Activated T-helper 1 cell treated with anti-CD3 and anti-CD28 coated beads, Interleukin-12 subunit alpha, Interleukin-12 subunit beta, Interleukin-2, Interleukin-4 antibody, amounts not matched to agents 30 ng/mL and 10 ng/mL and 1 ng/mL, durations not matched to agents 14 hours and 24 hours and 36 hours (primary cell): Measurements from ENCODE around the gene NCKAP1. TPM values are rescaled to one million over a fixed set of nuclear protein-coding genes. Genes with fewer than 3 reads are reported as not detected.
"Not testable (repeated sequence)": the region's sequence is repeated elsewhere in the genome, so short reads cannot be mapped to it uniquely, and the experiment has no call there.

Experiments used
- DNase-seq: peaks from one replicate; pipeline ENCODE4 v3.0.0; 2021; ENCODE audit warnings: low spot score
- H3K27ac Mint-ChIP-seq: one replicate; pipeline ENCODE4 v1.8.0; 2021; ENCODE audit warnings: mild to moderate bottlenecking, mixed read lengths
- H3K27me3 Mint-ChIP-seq: one replicate; pipeline ENCODE4 v1.8.0; 2022; ENCODE audit warnings: mild to moderate bottlenecking, moderate library complexity, mixed read lengths; ENCODE audit not compliant: insufficient read depth
- H3K36me3 Mint-ChIP-seq: one replicate; pipeline ENCODE4 v1.8.0; 2021; ENCODE audit warnings: low read depth, mixed read lengths
- H3K4me1 Mint-ChIP-seq: one replicate; pipeline ENCODE4 v1.8.0; 2021; ENCODE audit warnings: low read depth, mixed read lengths
- H3K4me3 Mint-ChIP-seq: one replicate; pipeline ENCODE4 v1.8.0; 2021; ENCODE audit warnings: mild to moderate bottlenecking, moderate library complexity, mixed read lengths
- H3K9me3 Mint-ChIP-seq: one replicate; pipeline ENCODE4 v1.8.0; 2021; ENCODE audit warnings: mixed read lengths
- intact Hi-C: fragments of 100-400 bp; cut with micrococcal nuclease; formaldehyde crosslinking; loops from one replicate; pipeline ENCODE4 v1.15.1; 2024
- total RNA-seq: library from RNA; stranded (reverse); gene quantifications from 2 replicates; pipeline ENCODE4 v1.2.3, GENCODE V29; 2022

NCKAP1 gene
- total RNA-seq, 1 donor from 2014 or later = 14.4 TPM

GRCh38 chr2:183033951-183034350 lies 4.3 kb downstream of the NCKAP1 start:
- intact Hi-C loops = no loop called here
- H3K36me3 Mint-ChIP-seq = peaks cover 4% of the 10 kb centered on the region
- H3K4me1 Mint-ChIP-seq = peaks cover 26% of the 10 kb centered on the region
- H3K9me3 Mint-ChIP-seq = no peaks in the 10 kb centered on the region
- no peak overlapping the region for H3K4me3 Mint-ChIP-seq
- H3K27me3 Mint-ChIP-seq = peaks cover 68% of the 10 kb centered on the region
- no peak overlapping the region for H3K27ac Mint-ChIP-seq
- no peak for DNase-seq

GRCh38 chr2:183031911-183032794 lies 6.1 kb downstream of the NCKAP1 start:
- DNase-seq = no peak
- Mint-ChIP-seq H3K27me3 (peaks cover 60% of the 10 kb centered on the region), H3K27ac (no peak overlapping the region), H3K4me3 (no peak overlapping the region), H3K9me3 (no peaks in the 10 kb centered on the region), H3K36me3 (peaks cover 2% of the 10 kb centered on the region), H3K4me1 (peaks cover 19% of the 10 kb centered on the region)
- intact Hi-C loops = no loop called here

GRCh38 chr2:183029219-183029618 lies 9.0 kb downstream of the NCKAP1 start:
- Mint-ChIP-seq H3K4me1 (no peaks in the 10 kb centered on the region), H3K36me3 (no peaks in the 10 kb centered on the region), H3K9me3 (no peaks in the 10 kb centered on the region), H3K4me3 (no peak overlapping the region), H3K27me3 (peaks cover 38% of the 10 kb centered on the region), H3K27ac (no peak overlapping the region)
- intact Hi-C loops = no loop called here
- DNase-seq = no peak

- Mint-ChIP-seq H3K27ac (no peak overlapping the region), H3K9me3 (no peaks in the 10 kb centered on the region), H3K27me3 (peaks cover 30% of the 10 kb centered on the region), H3K4me1 (no peaks in the 10 kb centered on the region), H3K4me3 (no peak overlapping the region), H3K36me3 (no peaks in the 10 kb centered on the region)
- no peak for DNase-seq
- intact Hi-C loops = no loop called here
These were observed 10.1 kb downstream of the NCKAP1 start for GRCh38 chr2:183028108-183028507.

- Mint-ChIP-seq H3K36me3 (no peaks in the 10 kb centered on the region), H3K4me1 (no peaks in the 10 kb centered on the region), H3K27ac (no peak overlapping the region), H3K9me3 (no peaks in the 10 kb centered on the region), H3K27me3 (peaks cover 23% of the 10 kb centered on the region), H3K4me3 (no peak overlapping the region)
- no peak for DNase-seq
- intact Hi-C loops = no loop called here
These were observed 10.8 kb downstream of the NCKAP1 start for GRCh38 chr2:183027443-183027842.

- no peak overlapping the region for H3K27ac Mint-ChIP-seq
These were observed 11.8 kb downstream of the NCKAP1 start for GRCh38 chr2:183026424-183026823.

GRCh38 chr2:183025993-183026392 lies 12.3 kb downstream of the NCKAP1 start:
- no peak overlapping the region for H3K4me3 Mint-ChIP-seq
- peaks cover 14% of the 10 kb centered on the region for H3K27me3 Mint-ChIP-seq
- DNase-seq = no peak
- intact Hi-C loops = no loop called here
- H3K27ac Mint-ChIP-seq = no peak overlapping the region
- H3K36me3 Mint-ChIP-seq = no peaks in the 10 kb centered on the region
- no peaks in the 10 kb centered on the region for H3K9me3 Mint-ChIP-seq
- H3K4me1 Mint-ChIP-seq = no peaks in the 10 kb centered on the region

More at GRCh38 chr2:183026424-183026823, 11.8 kb downstream of the NCKAP1 start:
- Mint-ChIP-seq H3K9me3 (no peaks in the 10 kb centered on the region), H3K4me1 (no peaks in the 10 kb centered on the region), H3K27me3 (peaks cover 14% of the 10 kb centered on the region), H3K4me3 (no peak overlapping the region), H3K36me3 (no peaks in the 10 kb centered on the region)
- intact Hi-C loops = no loop called here
- no peak for DNase-seq

- DNase-seq = no peak
- peaks cover 4% of the 10 kb centered on the region for H3K27me3 Mint-ChIP-seq
- H3K4me1 Mint-ChIP-seq = no peaks in the 10 kb centered on the region
- intact Hi-C loops = no loop called here
- H3K9me3 Mint-ChIP-seq = no peaks in the 10 kb centered on the region
- H3K4me3 Mint-ChIP-seq = no peak overlapping the region
- H3K27ac Mint-ChIP-seq = no peak overlapping the region
- no peaks in the 10 kb centered on the region for H3K36me3 Mint-ChIP-seq
These were observed 13.7 kb downstream of the NCKAP1 start for GRCh38 chr2:183024339-183025095.

- no peaks in the 10 kb centered on the region for H3K36me3 Mint-ChIP-seq
- H3K4me3 Mint-ChIP-seq = no peak overlapping the region
- peaks cover 2% of the 10 kb centered on the region for H3K27me3 Mint-ChIP-seq
- no peaks in the 10 kb centered on the region for H3K4me1 Mint-ChIP-seq
- no peak for DNase-seq
- no peak overlapping the region for H3K27ac Mint-ChIP-seq
- H3K9me3 Mint-ChIP-seq = no peaks in the 10 kb centered on the region
- intact Hi-C loops = no loop called here
These were observed 15.5 kb downstream of the NCKAP1 start for GRCh38 chr2:183022711-183023110.

- H3K4me3 Mint-ChIP-seq = no peak overlapping the region
- H3K27me3 Mint-ChIP-seq = peaks cover 4% of the 10 kb centered on the region
- no peaks in the 10 kb centered on the region for H3K4me1 Mint-ChIP-seq
- H3K27ac Mint-ChIP-seq = no peak overlapping the region
- H3K9me3 Mint-ChIP-seq = no peaks in the 10 kb centered on the region
- DNase-seq = no peak
- intact Hi-C loops = no loop called here
- H3K36me3 Mint-ChIP-seq = no peaks in the 10 kb centered on the region
These were observed 16.6 kb downstream of the NCKAP1 start for GRCh38 chr2:183021613-183022012.

- DNase-seq = no peak
- Mint-ChIP-seq H3K36me3 (peaks cover 2% of the 10 kb centered on the region), H3K4me3 (no peak overlapping the region), H3K9me3 (no peaks in the 10 kb centered on the region), H3K4me1 (no peaks in the 10 kb centered on the region), H3K27me3 (peaks cover 4% of the 10 kb centered on the region), H3K27ac (no peak overlapping the region)
- intact Hi-C loops = no loop called here
These were observed 18.4 kb downstream of the NCKAP1 start for GRCh38 chr2:183019718-183020442.

GRCh38 chr2:183017845-183018244 lies 20.4 kb downstream of the NCKAP1 start:
- intact Hi-C loops, H3K9me3 Mint-ChIP-seq, H3K4me3 Mint-ChIP-seq, H3K27ac Mint-ChIP-seq, DNase-seq, H3K36me3 Mint-ChIP-seq, H3K27me3 Mint-ChIP-seq, H3K4me1 Mint-ChIP-seq: not testable (repeated sequence)

- intact Hi-C loops = no loop called here
- Mint-ChIP-seq H3K27me3 (peaks cover 5% of the 10 kb centered on the region), H3K27ac (no peak overlapping the region), H3K4me3 (no peak overlapping the region), H3K4me1 (no peaks in the 10 kb centered on the region), H3K36me3 (peaks cover 2% of the 10 kb centered on the region), H3K9me3 (no peaks in the 10 kb centered on the region)
- no peak for DNase-seq
These were observed 24.3 kb downstream of the NCKAP1 start for GRCh38 chr2:183014005-183014404.
